SK-N-SH treated with all-trans-retinoic acid at 6 μM for 48 hours (cell line): ENCODE results near the gene TRPM2.

Experiments used
- ATAC-seq: fragments of 200-7000 bp; cut with Tn5 transposase; 3 replicates; pipeline ENCODE4 v1.9.1; 2020; ENCODE audit warnings: mild to moderate bottlenecking, moderate library complexity
- ARNTL ChIP-seq: fragments of 450-650 bp; formaldehyde crosslinking; IDR thresholded peaks from 2 replicates; pipeline ENCODE4 v1.5.0; 2020; ENCODE audit warnings: low read depth, mild to moderate bottlenecking, moderate library complexity, borderline replicate concordance
- CREB5 ChIP-seq: fragments of 250-450 bp; sonication (Bioruptor Pico); IDR thresholded peaks from 2 replicates; pipeline ENCODE4 v1.5.1; 2020; ENCODE audit warnings: low read depth, mild to moderate bottlenecking, moderate library complexity
- CSDC2 ChIP-seq: fragments of 250-450 bp; sonication (Bioruptor Pico); IDR thresholded peaks from 2 replicates; pipeline ENCODE4 v1.5.0; 2020; ENCODE audit warnings: mild to moderate bottlenecking, moderate library complexity
- ESRRG ChIP-seq: fragments of 250-450 bp; sonication (Bioruptor Pico); IDR thresholded peaks from 2 replicates; pipeline ENCODE4 v1.6.1; 2021; ENCODE audit warnings: mild to moderate bottlenecking
- GLIS3 ChIP-seq: fragments of 250-450 bp; sonication (Bioruptor Pico); IDR thresholded peaks from 2 replicates; pipeline ENCODE4 v1.5.0; 2020; ENCODE audit warnings: mild to moderate bottlenecking, moderate library complexity
- ISL1 ChIP-seq: fragments of 250-450 bp; sonication (Bioruptor Pico); IDR thresholded peaks from 2 replicates; pipeline ENCODE4 v2.1.2; 2022; ENCODE audit warnings: mild to moderate bottlenecking, moderate library complexity
- OSR1 ChIP-seq: fragments of 250-450 bp; sonication (Bioruptor Pico); IDR thresholded peaks from 2 replicates; pipeline ENCODE4 v1.8.0; 2022; ENCODE audit warnings: moderate library complexity, mild to moderate bottlenecking, inconsistent platforms
- PATZ1 ChIP-seq: fragments of 250-450 bp; sonication (Bioruptor Pico); IDR thresholded peaks from 2 replicates; pipeline ENCODE4 v1.8.0; 2020; ENCODE audit warnings: mild to moderate bottlenecking, moderate library complexity, borderline replicate concordance
- POU6F1 ChIP-seq: fragments of 250-450 bp; sonication (Bioruptor Pico); IDR thresholded peaks from 2 replicates; pipeline ENCODE4 v1.8.0; 2021; ENCODE audit warnings: low read depth, mild to moderate bottlenecking, moderate library complexity, borderline replicate concordance
- PPARA ChIP-seq: fragments of 250-450 bp; sonication (Bioruptor Pico); IDR thresholded peaks from 2 replicates; pipeline ENCODE4 v1.5.0; 2020; ENCODE audit warnings: mild to moderate bottlenecking, borderline replicate concordance
- TCF4 ChIP-seq: fragments of 250-450 bp; sonication (Bioruptor Pico); IDR thresholded peaks from 2 replicates; pipeline ENCODE4 v1.8.0; 2021; ENCODE audit warnings: mild to moderate bottlenecking, moderate library complexity, borderline replicate concordance
- ZC3H10 ChIP-seq: fragments of 250-450 bp; sonication (Bioruptor Pico); IDR thresholded peaks from 2 replicates; pipeline ENCODE4 v1.5.1; 2021; ENCODE audit warnings: mild to moderate bottlenecking, moderate library complexity
- ZFP3 ChIP-seq: fragments of 250-450 bp; sonication (Bioruptor Pico); IDR thresholded peaks from 2 replicates; pipeline ENCODE4 v1.5.0; 2020; ENCODE audit warnings: mild to moderate bottlenecking, moderate library complexity
- ZFP30 ChIP-seq: fragments of 450-650 bp; formaldehyde crosslinking; IDR thresholded peaks from 2 replicates; pipeline ENCODE4 v1.5.0; 2022; ENCODE audit warnings: mild to moderate bottlenecking, moderate library complexity
- ZNF70 ChIP-seq: fragments of 450-650 bp; formaldehyde crosslinking; IDR thresholded peaks from 2 replicates; pipeline ENCODE4 v1.5.0; 2020; ENCODE audit warnings: mild to moderate bottlenecking, moderate library complexity
- ZNF8 ChIP-seq: fragments of 450-650 bp; formaldehyde crosslinking; IDR thresholded peaks from 2 replicates; pipeline ENCODE4 v1.5.0; 2020; ENCODE audit warnings: mild to moderate bottlenecking, moderate library complexity

The TRPM2 gene

GRCh38 chr21:44478124-44478800 lies 124.8 kb downstream of the TRPM2 start (continued):
- no peak for TF ChIP-seq CREB5 (CRISPR knock-in tag)
- TF ChIP-seq ZFP3 (CRISPR knock-in tag), result no peak
- TF ChIP-seq CSDC2 (CRISPR knock-in tag), result no peak

- no peak for TF ChIP-seq PATZ1 (CRISPR knock-in tag)
- TF ChIP-seq OSR1 (CRISPR knock-in tag), result no peak
- no peak for TF ChIP-seq PPARA (CRISPR knock-in tag)
- no peak for ATAC-seq
Measured at GRCh38 chr21:44478801-44479167, 125.4 kb downstream of the TRPM2 start.

GRCh38 chr21:44479556-44480199 lies 126.3 kb downstream of the TRPM2 start:
- ATAC-seq, result peak; percentile 54; the same call in 1 of the 3 replicates

- ATAC-seq, result no peak
- TF ChIP-seq ZC3H10 (CRISPR knock-in tag) (no peak), CREB5 (CRISPR knock-in tag) (no peak)
Measured at GRCh38 chr21:44480200-44481053, 127.0 kb downstream of the TRPM2 start.

GRCh38 chr21:44482581-44483287 lies 129.3 kb downstream of the TRPM2 start:
- no peak for ATAC-seq
- TF ChIP-seq GLIS3 (CRISPR knock-in tag) (no peak), TCF4 (CRISPR knock-in tag) (no peak), ZFP3 (CRISPR knock-in tag) (no peak), CREB5 (CRISPR knock-in tag) (no peak), ZNF8 (CRISPR knock-in tag) (no peak), ZC3H10 (CRISPR knock-in tag) (no peak), ESRRG (CRISPR knock-in tag) (no peak), POU6F1 (CRISPR knock-in tag) (no peak), ZNF70 (CRISPR knock-in tag) (no peak), ARNTL (no peak), ISL1 (no peak), OSR1 (CRISPR knock-in tag) (no peak), ZFP30 (no peak)
- TF ChIP-seq, all 23 proteins: peak for 0
